Measurements from ENCODE around the gene RNF157.
A peak's percentile ranks its signal among the peaks of the same experiment; 100 is the strongest.
"Not testable (repeated sequence)": the region's sequence is repeated elsewhere in the genome, so short reads cannot be mapped to it uniquely, and the experiment has no call there.

Gene RNF157

DNA sequence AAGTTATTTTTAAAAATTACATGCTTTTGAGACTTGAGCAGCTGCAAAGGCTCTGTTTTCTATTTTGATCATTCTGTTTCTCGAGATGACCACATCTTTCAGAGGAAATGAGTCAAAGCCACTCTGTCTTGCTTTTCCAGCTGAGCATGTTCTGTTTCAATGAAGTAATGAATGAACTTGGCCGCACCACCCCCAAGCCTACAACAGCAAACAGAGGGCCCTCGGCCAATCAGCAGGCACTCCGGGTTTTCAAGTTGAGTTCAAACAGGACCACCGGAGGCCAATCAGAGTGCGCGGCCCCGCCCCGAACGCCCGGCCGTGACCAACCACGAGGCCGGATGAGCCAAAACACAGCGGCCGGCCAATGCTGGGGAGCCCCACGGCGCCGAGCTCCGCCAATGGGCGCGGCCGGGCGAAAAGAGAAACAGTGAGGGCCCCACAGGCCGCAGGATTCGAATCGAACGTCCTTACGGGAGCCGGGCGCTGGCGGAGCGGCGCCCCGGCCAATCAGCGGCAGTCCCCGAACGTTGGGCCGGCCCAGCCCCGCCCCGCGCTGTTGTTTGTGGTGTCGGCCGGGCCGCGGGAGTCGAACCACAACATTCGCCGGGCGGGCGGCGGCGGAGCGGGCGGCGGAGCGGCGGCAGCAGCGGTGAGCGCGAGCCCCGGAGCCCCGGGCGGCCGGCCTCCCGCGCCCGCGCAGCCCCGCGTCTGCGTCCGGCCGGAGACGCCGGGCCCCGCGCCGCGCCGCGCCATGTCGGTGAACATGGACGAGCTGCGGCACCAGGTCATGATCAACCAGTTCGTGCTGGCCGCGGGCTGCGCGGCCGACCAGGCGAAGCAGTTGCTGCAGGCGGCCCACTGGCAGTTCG is 24.7 kb upstream of the RNF157 start, which contains the start of gene UBALD2:
Gene UBALD2 (plus strand): TSS at position 594 of the 869 bp plus-strand sequence. CDS start 158 bp downstream, at position 752.
- peak within 1 kb of the TSS; percentile 80 for H3K27ac Mint-ChIP-seq
- peak; percentile 92 for ATAC-seq
- H3K27me3 Mint-ChIP-seq, result no peaks in the 10 kb centered on the region
- H3K36me3 Mint-ChIP-seq, result peaks cover 15% of the 10 kb centered on the region
- H3K4me3 Mint-ChIP-seq, result peak within 1 kb of the TSS; percentile 98
- H3K4me1 Mint-ChIP-seq, result peaks cover 74% of the 10 kb centered on the region
- H3K9me3 Mint-ChIP-seq, result no peaks in the 10 kb centered on the region

GRCh38 chr17:76264425-76264754 is 24.1 kb upstream of the RNF157 start:
- Mint-ChIP-seq H3K27ac (peak overlapping the region; percentile 80), H3K36me3 (peaks cover 15% of the 10 kb centered on the region)

DNA sequence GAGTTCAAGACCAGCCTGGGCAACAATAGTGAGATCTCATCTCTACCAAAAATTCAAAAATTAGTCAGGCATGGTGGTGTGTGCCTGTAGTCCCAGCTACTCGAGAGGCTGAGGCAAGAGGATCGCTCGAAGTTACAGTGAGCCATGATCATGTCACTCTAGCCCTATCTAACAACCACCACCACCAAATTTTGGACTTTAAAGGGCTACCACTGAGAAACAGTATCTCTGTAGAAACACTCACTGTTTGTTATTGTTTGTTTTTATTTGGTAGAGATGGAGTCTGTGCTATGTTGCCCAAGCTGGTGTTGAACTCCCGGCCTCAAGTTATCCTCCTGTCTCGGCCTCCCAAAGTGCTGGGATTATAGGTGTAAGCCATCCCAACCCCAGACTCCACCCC is 23.6 kb upstream of the RNF157 start:
- H3K36me3 Mint-ChIP-seq, result peaks cover 15% of the 10 kb centered on the region
- H3K4me1 Mint-ChIP-seq, result peaks cover 71% of the 10 kb centered on the region
- no peak for ATAC-seq
- peak overlapping the region; percentile 80 for H3K27ac Mint-ChIP-seq
- H3K27me3 Mint-ChIP-seq, result no peaks in the 10 kb centered on the region
- H3K9me3 Mint-ChIP-seq, result no peaks in the 10 kb centered on the region
- H3K4me3 Mint-ChIP-seq, result peak overlapping the region; percentile 71

More at GRCh38 chr17:76264425-76264754, 24.1 kb upstream of the RNF157 start:
- H3K4me1 Mint-ChIP-seq, result peaks cover 74% of the 10 kb centered on the region
- peak overlapping the region; percentile 71 for H3K4me3 Mint-ChIP-seq
- H3K9me3 Mint-ChIP-seq, result no peaks in the 10 kb centered on the region
- no peaks in the 10 kb centered on the region for H3K27me3 Mint-ChIP-seq
- ATAC-seq, result no peak

DNA sequence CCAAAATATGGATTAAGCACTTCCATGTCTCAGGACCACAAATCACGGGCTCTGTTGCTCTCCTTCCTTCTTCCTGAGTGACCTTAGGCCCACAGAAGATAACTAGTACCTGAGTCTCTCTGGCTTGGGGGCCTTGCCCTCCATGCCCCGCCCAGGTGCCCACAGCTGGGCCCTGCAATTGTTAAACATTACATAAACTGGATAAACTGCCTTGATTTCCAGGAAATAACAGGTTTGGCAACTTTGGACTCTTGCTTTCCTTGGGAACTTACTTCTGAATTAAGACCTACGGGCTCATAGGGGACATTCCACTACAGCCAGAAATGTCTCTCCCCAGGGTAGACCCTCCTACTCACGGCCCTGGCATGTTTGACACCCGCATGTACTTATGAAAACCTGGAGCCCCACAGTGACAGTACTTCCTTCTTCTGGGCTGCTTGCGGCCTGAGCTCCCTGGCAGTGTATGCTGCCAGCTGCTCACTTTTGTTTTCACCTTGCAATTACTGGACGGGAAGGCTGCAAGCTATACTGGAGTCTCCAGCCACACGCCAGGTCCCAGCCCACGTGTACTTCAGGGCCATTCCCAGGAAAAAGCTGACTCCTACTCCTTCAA is 22.5 kb upstream of the RNF157 start:
- Mint-ChIP-seq H3K36me3 (peaks cover 9% of the 10 kb centered on the region), H3K27ac (peak overlapping the region; percentile 80), H3K4me3 (peak overlapping the region; percentile 67), H3K27me3 (no peaks in the 10 kb centered on the region), H3K4me1 (peaks cover 60% of the 10 kb centered on the region), H3K9me3 (no peaks in the 10 kb centered on the region)
- peak; percentile 29 for ATAC-seq

- Mint-ChIP-seq H3K4me1 (peaks cover 48% of the 10 kb centered on the region), H3K36me3 (no peaks in the 10 kb centered on the region), H3K9me3 (no peaks in the 10 kb centered on the region), H3K27ac (peak overlapping the region; percentile 80), H3K27me3 (no peaks in the 10 kb centered on the region), H3K4me3 (peak overlapping the region; percentile 67)
- ATAC-seq, result no peak
Observed at GRCh38 chr17:76261421-76262215, 21.3 kb upstream of the RNF157 start.

DNA sequence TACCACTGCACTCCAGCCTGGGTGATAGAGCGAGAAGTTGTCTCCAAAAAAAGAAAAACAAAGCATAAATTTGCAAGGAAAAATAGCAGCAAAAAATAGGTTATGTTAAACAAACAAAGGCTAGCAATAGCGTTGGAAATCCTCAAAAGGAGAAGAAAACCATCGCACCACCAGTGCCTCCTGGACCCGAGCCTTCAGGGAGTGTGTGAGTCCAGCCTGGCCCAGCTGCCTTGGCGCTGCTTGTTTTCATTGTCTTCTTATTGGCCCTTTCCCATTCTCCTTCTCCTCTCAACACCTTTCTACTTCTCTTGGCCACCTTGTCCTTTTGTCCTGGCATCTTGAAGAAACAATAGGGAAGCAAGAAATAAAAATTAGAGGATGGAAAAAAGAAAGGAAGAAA is 20.4 kb upstream of the RNF157 start:
- Mint-ChIP-seq H3K27ac (peak overlapping the region; percentile 60), H3K4me3 (peak overlapping the region; percentile 1), H3K4me1 (peaks cover 47% of the 10 kb centered on the region), H3K36me3 (no peaks in the 10 kb centered on the region), H3K27me3 (no peaks in the 10 kb centered on the region), H3K9me3 (no peaks in the 10 kb centered on the region)
- no peak for ATAC-seq

DNA sequence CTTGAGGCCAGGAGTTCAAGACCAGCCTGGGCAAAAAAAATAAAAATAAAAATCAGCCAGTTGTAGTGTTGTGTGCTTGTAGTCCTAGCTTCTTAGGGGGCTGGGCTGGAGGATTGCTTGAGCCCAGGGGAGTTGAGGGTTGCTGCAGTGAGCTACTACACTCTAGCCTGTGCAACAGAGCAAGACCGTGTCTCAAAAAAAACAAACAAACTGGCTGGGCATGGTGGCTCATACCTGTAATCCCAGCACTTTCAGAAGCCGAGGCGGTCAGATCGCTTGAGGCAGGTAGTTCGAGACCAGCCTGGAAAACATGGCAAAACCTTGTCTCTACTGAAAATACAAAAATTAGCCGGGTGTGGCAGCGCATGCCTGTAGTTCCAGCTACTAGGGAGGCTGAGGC is 19.9 kb upstream of the RNF157 start:
- H3K27me3 Mint-ChIP-seq, result no peaks in the 10 kb centered on the region
- ATAC-seq, result no peak
- H3K36me3 Mint-ChIP-seq, result no peaks in the 10 kb centered on the region
- H3K4me1 Mint-ChIP-seq, result peaks cover 47% of the 10 kb centered on the region
- peak overlapping the region; percentile 60 for H3K27ac Mint-ChIP-seq
- no peaks in the 10 kb centered on the region for H3K9me3 Mint-ChIP-seq
- no peak overlapping the region for H3K4me3 Mint-ChIP-seq

GRCh38 chr17:76256430-76257050 is 16.2 kb upstream of the RNF157 start:
- not testable (repeated sequence) for H3K27me3 Mint-ChIP-seq, H3K27ac Mint-ChIP-seq, H3K36me3 Mint-ChIP-seq, H3K9me3 Mint-ChIP-seq, H3K4me3 Mint-ChIP-seq, ATAC-seq
- H3K4me1 Mint-ChIP-seq, result peaks cover 39% of the 10 kb centered on the region

DNA sequence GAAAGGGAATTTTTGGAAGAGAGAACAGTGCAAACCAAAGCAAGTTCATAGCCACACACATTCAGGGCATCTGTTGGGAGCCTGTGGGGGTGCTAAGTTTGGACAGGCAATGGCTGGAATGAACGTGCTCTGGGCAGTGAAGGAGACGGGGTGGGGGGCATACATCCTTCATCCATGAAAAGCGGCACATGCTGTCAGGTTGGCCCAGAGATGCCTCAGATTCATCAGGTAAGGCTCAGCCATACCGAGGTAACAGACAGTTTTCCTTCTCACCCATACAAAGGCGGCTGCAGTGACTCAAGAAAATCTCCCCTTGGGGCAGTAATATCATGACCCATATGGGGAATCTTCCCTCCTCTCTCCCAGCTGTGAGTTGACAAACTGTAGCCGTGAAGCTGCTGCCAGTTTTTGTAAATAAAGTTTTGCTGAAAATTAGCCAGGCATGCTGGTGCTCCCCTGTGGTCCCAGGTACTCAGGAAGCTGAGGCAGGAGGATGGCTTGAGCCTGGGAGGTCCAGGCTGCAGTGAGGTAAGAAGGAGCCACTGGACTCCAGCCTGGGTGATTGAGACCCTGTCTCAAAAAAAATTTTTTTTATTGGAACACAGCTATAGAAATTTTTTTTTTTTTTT is 15.6 kb upstream of the RNF157 start:
- no peaks in the 10 kb centered on the region for H3K27me3 Mint-ChIP-seq
- H3K36me3 Mint-ChIP-seq, result no peaks in the 10 kb centered on the region
- H3K4me3 Mint-ChIP-seq, result no peak overlapping the region
- H3K9me3 Mint-ChIP-seq, result no peaks in the 10 kb centered on the region
- peaks cover 37% of the 10 kb centered on the region for H3K4me1 Mint-ChIP-seq
- ATAC-seq, result no peak
- no peak overlapping the region for H3K27ac Mint-ChIP-seq

- Mint-ChIP-seq H3K4me1 (peaks cover 20% of the 10 kb centered on the region), H3K9me3 (no peaks in the 10 kb centered on the region), H3K36me3 (no peaks in the 10 kb centered on the region), H3K4me3 (no peak overlapping the region), H3K27ac (no peak overlapping the region), H3K27me3 (no peaks in the 10 kb centered on the region)
- no peak for ATAC-seq
Observed at GRCh38 chr17:76254275-76254674, 14.0 kb upstream of the RNF157 start.

DNA sequence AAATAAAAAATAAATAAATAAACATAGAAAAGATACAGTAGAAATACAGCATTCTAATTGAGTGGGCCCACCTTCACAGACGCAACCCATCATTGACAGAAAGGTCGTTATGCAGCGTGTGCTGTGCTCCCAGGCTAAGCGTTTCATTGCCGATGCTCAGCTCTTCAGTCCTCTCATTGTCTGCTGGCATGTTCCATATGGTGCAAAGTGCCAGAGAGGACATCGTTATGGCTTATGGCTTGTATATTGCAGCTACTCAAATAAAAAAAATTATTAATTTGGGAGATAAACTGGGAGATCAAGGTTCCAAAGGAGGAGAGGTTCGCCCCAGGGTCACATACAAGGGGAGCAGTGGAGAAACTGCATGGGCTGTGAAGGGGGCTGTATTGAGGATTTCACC is 13.5 kb upstream of the RNF157 start:
- Mint-ChIP-seq H3K27me3 (no peaks in the 10 kb centered on the region), H3K9me3 (no peaks in the 10 kb centered on the region), H3K36me3 (no peaks in the 10 kb centered on the region), H3K4me1 (peaks cover 19% of the 10 kb centered on the region), H3K4me3 (no peak overlapping the region), H3K27ac (no peak overlapping the region)
- no peak for ATAC-seq

GRCh38 chr17:76252967-76253766 is 12.9 kb upstream of the RNF157 start:
- Mint-ChIP-seq H3K4me1 (peaks cover 23% of the 10 kb centered on the region), H3K27ac (peak overlapping the region; percentile 71)
- H3K9me3 Mint-ChIP-seq, result not testable (repeated sequence)

GRCh38 chr17:76252040-76252954 is 12.0 kb upstream of the RNF157 start:
- H3K27ac Mint-ChIP-seq, result peak overlapping the region; percentile 71
- ATAC-seq, result peak; percentile 95
- peak overlapping the region; percentile 43 for H3K4me3 Mint-ChIP-seq
- no peaks in the 10 kb centered on the region for H3K9me3 Mint-ChIP-seq
- peaks cover 30% of the 10 kb centered on the region for H3K4me1 Mint-ChIP-seq
- no peaks in the 10 kb centered on the region for H3K27me3 Mint-ChIP-seq
- no peaks in the 10 kb centered on the region for H3K36me3 Mint-ChIP-seq

More at GRCh38 chr17:76252967-76253766, 12.9 kb upstream of the RNF157 start:
- not testable (repeated sequence) for H3K36me3 Mint-ChIP-seq, ATAC-seq, H3K27me3 Mint-ChIP-seq
- H3K4me3 Mint-ChIP-seq, result peak overlapping the region; percentile 43
